Endothelial cell of umbilical vein (primary cell): ENCODE data around the gene ATXN3. TPM values are rescaled to one million over a fixed set of nuclear protein-coding genes. Genes with fewer than 3 reads are reported as not detected.

ENCODE experiments used
- BruUV-seq: library from RNA; stranded (reverse); fragments of 400-500 nt; replicated peaks from 2 replicates; lab custom pipeline; 2021; lab: Mats Ljungman, UMichigan
- CTCF ChIA-PET: fragments of 300-600, 350-600 bp; sonication (Branson Sonifier 250); formaldehyde crosslinking; loops from one replicate; lab custom pipeline; 2021; ENCODE audit warnings: antibody characterized with exemption, inconsistent platforms; lab: Charles Lee
- POLR2A ChIA-PET: fragments of 300-600, 350-600 bp; sonication (Branson Sonifier 250); formaldehyde crosslinking; loops from one replicate; lab custom pipeline; 2021; ENCODE audit warnings: antibody characterized with exemption, inconsistent platforms; lab: Charles Lee
- DNase-seq: peaks from one replicate; pipeline ENCODE4 v3.0.0-alpha.2; 2011; ENCODE audit warnings: low read depth, low spot score
- FAIRE-seq: peaks from 2 replicates; lab custom pipeline; 2011; peaks lifted over from hg19 to GRCh38; lab: Jason Lieb, UNC
- H2AFZ ChIP-seq: 2 replicates; pipeline ENCODE4 v1.6.0; 2012; ENCODE audit warnings: low read depth, low read length, control low read depth, inconsistent platforms
- H3K27ac ChIP-seq: 2 replicates; pipeline ENCODE4 v1.5.1; 2011; ENCODE audit warnings: low read depth, mild to moderate bottlenecking, control low read depth, low read length, moderate library complexity; ENCODE audit not compliant: insufficient read depth
- H3K27me3 ChIP-seq, 2 experiments: 2 replicates each; pipeline versions ENCODE4 v1.6.0 to v1.6.1; 2011; ENCODE audit warnings: low read length in 2 of 2, mixed read lengths in 1 of 2; ENCODE audit not compliant: control insufficient read depth in 2 of 2, insufficient read depth in 2 of 2
- H3K36me3 ChIP-seq, 2 experiments: 2 replicates in 1 of 2; 3 replicates in 1 of 2; pipeline ENCODE4 v1.5.1; 2011; ENCODE audit warnings: low read length in 2 of 2, mild to moderate bottlenecking in 1 of 2, moderate library complexity in 1 of 2; ENCODE audit not compliant: control insufficient read depth in 2 of 2, insufficient read depth in 2 of 2; ENCODE audit errors: extremely low read depth in 1 of 2
- H3K4me1 ChIP-seq: 3 replicates; pipeline ENCODE4 v1.5.1; 2011; ENCODE audit warnings: mild to moderate bottlenecking, low read length; ENCODE audit not compliant: control insufficient read depth, insufficient read depth; ENCODE audit errors: extremely low read depth
- H3K4me2 ChIP-seq: 2 replicates; pipeline ENCODE4 v1.6.1; 2011; ENCODE audit warnings: low read length, control low read depth, mixed read lengths; ENCODE audit not compliant: insufficient read depth
- H3K4me3 ChIP-seq, 3 experiments: fragments of 200-600 bp in 1 of 3; sonication (generic), shearing (Covaris generic) in 1 of 3; replicated peaks in 1 of 3; 2 replicates each; pipeline ENCODE4 v1.5.1; 2011 to 2016; ENCODE audit warnings: control low read depth in 3 of 3, low read length in 3 of 3, mild to moderate bottlenecking in 2 of 3, inconsistent platforms in 1 of 3, low read depth in 1 of 3, moderate library complexity in 1 of 3; ENCODE audit not compliant: insufficient read depth in 1 of 3
- H3K79me2 ChIP-seq: 2 replicates; pipeline ENCODE4 v1.6.0; 2012; ENCODE audit warnings: low read length, inconsistent platforms; ENCODE audit not compliant: control insufficient read depth, insufficient read depth
- H3K9ac ChIP-seq: replicated peaks from 2 replicates; pipeline ENCODE3; 2011; ENCODE audit warnings: low read length, control low read depth; ENCODE audit not compliant: insufficient read depth; ENCODE audit errors: extremely low read depth
- H3K9me1 ChIP-seq: replicated peaks from 3 replicates; pipeline ENCODE4 v1.6.0; 2011; ENCODE audit warnings: mild to moderate bottlenecking, low read length; ENCODE audit not compliant: control insufficient read depth, insufficient read depth; ENCODE audit errors: extremely low read depth
- H3K9me3 ChIP-seq: replicated peaks from 2 replicates; pipeline ENCODE4 v1.5.1; 2012; ENCODE audit warnings: low read length, inconsistent platforms; ENCODE audit not compliant: control insufficient read depth, insufficient read depth
- H4K20me1 ChIP-seq: replicated peaks from 2 replicates; pipeline ENCODE3; 2011; ENCODE audit warnings: mild to moderate bottlenecking, low read length; ENCODE audit not compliant: control insufficient read depth, insufficient read depth; ENCODE audit errors: extremely low read depth
- EZH2 ChIP-seq: IDR thresholded peaks from 2 replicates; pipeline ENCODE4 v1.6.1; 2012; ENCODE audit warnings: borderline replicate concordance, low read depth, mild to moderate bottlenecking, moderate library complexity, low read length, inconsistent platforms; ENCODE audit not compliant: severe bottlenecking
- FOS ChIP-seq: IDR thresholded peaks from 2 replicates; pipeline ENCODE4 v1.6.1; 2011; ENCODE audit warnings: mild to moderate bottlenecking, low read length, moderate library complexity, borderline replicate concordance; ENCODE audit not compliant: insufficient read depth
- GATA2 ChIP-seq: IDR thresholded peaks from 2 replicates; pipeline ENCODE4 v1.7.0; 2011; ENCODE audit warnings: low read depth, mild to moderate bottlenecking, moderate library complexity, mixed read lengths, low read length; ENCODE audit not compliant: insufficient read length, insufficient read depth
- JUN ChIP-seq: IDR thresholded peaks from 2 replicates; pipeline ENCODE4 v1.6.1; 2011; ENCODE audit warnings: borderline replicate concordance, low read depth; ENCODE audit not compliant: insufficient read length, insufficient read depth
- MYC ChIP-seq: IDR thresholded peaks from one replicate; pipeline ENCODE4 v1.6.1; 2011; ENCODE audit warnings: mild to moderate bottlenecking, low read depth, low read length
- POLR2A ChIP-seq: IDR thresholded peaks from 2 replicates; pipeline ENCODE4 v1.6.1; 2012; ENCODE audit warnings: low read depth, mild to moderate bottlenecking, control low read depth, low read length
- POLR2AphosphoS5 ChIP-seq: IDR thresholded peaks from 2 replicates; pipeline ENCODE4 v1.6.1; 2012; ENCODE audit warnings: low read depth, mild to moderate bottlenecking, control low read depth, low read length, moderate library complexity; ENCODE audit not compliant: insufficient read depth
- dilution Hi-C: fragments of 300-500 bp; cut with MboI; formaldehyde crosslinking; loops from one replicate; pipeline ENCODE4 v1.15.0; 2019; ENCODE audit warnings: low sequenced_read_pairs; ENCODE audit not compliant: extremely low pct_ligation_motif_present
- intact Hi-C: fragments of 100-400 bp; cut with micrococcal nuclease; formaldehyde crosslinking; loops from one replicate; pipeline ENCODE4 v1.10.0; 2022
- polyA plus RNA-seq, 4 experiments: library from polyadenylated mRNA; depleted of rRNA in 3 of 4; stranded (reverse) in 3 of 4; unstranded in 1 of 4; fragments of >200 nt; gene quantifications; 2 replicates each; pipeline versions ENCODE4 v1.2.1 to v1.2.3, GENCODE V29; 2011 to 2012; ENCODE audit warnings: missing spikeins in 1 of 4
- total RNA-seq: library from RNA; stranded (reverse); gene quantifications from 2 replicates; pipeline ENCODE4 v1.2.3, GENCODE V29; 2021
- TF ChIP-seq, protein P1 (sequence below): IDR thresholded peaks from 2 replicates; pipeline ENCODE4 v1.6.1; 2011; ENCODE audit not compliant: insufficient read depth, insufficient read length
- TF ChIP-seq, protein P2 (sequence below), 2 donors: IDR thresholded peaks; 1 replicate in 1 of 2; 2 replicates in 1 of 2; pipeline ENCODE4 v1.5.1; 2011; ENCODE audit warnings: low read length in 2 of 2, mild to moderate bottlenecking in 2 of 2, moderate library complexity in 2 of 2, control low read depth in 1 of 2, inconsistent platforms in 1 of 2, low read depth in 1 of 2; ENCODE audit not compliant: insufficient read depth in 1 of 2; ENCODE audit errors: extremely low read depth in 1 of 2

The ATXN3 gene
- total and polyA plus RNA-seq, 2 donors (not counting 3 experiments of a cell fraction or from before 2014, with no cell fraction given), result 7.9 to 30.2 TPM

DNA sequence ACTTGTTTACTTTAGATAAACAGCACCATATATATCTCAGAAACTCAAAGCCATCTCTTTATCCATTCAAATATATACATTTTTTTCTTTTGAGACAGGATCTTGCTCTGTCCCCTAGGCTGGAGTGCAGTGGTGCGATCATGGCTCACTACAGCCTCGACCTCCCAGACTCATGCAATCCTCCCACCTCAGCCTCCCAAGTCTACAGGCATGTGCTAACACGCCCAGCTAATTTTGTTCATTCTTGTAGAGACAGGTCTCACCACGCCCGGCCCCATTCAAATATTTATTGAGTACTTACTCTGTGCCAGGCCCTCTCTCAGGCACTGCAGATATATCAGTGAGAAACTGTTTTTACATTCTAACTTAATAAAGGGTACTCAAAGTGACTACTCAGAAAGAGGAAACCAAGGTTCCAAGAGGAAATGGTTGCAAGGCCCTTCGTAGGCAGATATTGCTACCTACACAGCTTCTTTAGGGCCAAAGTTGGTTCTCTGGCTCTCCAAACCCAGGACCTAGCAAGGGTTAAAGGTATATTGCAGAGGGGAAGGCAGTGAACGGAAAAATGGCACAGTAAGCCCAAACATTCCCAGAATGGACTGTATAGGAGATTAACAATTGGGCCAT is 2.9 kb downstream of the ATXN3 start:
- TF ChIP-seq JUN, result no peak
- TF ChIP-seq, protein P1, sequence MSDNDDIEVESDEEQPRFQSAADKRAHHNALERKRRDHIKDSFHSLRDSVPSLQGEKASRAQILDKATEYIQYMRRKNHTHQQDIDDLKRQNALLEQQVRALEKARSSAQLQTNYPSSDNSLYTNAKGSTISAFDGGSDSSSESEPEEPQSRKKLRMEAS, result no peak
- TF ChIP-seq GATA2, result no peak
- TF ChIP-seq POLR2A, result no peak
- no peak for TF ChIP-seq POLR2AphosphoS5
- TF ChIP-seq, protein P2, sequence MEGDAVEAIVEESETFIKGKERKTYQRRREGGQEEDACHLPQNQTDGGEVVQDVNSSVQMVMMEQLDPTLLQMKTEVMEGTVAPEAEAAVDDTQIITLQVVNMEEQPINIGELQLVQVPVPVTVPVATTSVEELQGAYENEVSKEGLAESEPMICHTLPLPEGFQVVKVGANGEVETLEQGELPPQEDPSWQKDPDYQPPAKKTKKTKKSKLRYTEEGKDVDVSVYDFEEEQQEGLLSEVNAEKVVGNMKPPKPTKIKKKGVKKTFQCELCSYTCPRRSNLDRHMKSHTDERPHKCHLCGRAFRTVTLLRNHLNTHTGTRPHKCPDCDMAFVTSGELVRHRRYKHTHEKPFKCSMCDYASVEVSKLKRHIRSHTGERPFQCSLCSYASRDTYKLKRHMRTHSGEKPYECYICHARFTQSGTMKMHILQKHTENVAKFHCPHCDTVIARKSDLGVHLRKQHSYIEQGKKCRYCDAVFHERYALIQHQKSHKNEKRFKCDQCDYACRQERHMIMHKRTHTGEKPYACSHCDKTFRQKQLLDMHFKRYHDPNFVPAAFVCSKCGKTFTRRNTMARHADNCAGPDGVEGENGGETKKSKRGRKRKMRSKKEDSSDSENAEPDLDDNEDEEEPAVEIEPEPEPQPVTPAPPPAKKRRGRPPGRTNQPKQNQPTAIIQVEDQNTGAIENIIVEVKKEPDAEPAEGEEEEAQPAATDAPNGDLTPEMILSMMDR (IDR thresholded peaks at IDR 0.05; ENCODE audit: extremely low read depth in 1 of 2, insufficient read depth in 1 of 2, low read depth in 1 of 2, low read length in 2 of 2), result no peak
- no peak for TF ChIP-seq MYC
- no peak for TF ChIP-seq FOS
- no peak for TF ChIP-seq EZH2
- ChIA-PET POLR2A (interaction anchor here (0.6 to 0.7 kb wide), 2 partner anchors 18 to 155 kb away, joined by 4 read pairs; partner anchors contain the start of genes CPSF2 and NDUFB1), CTCF (no interaction called here)
- H2AFZ ChIP-seq, result no peak overlapping the region
- H3K9me3 ChIP-seq, result no peaks in the 10 kb centered on the region
- H3K9ac ChIP-seq, result no peak overlapping the region
- H3K79me2 ChIP-seq, result peaks cover 28% of the 10 kb centered on the region
- dilution Hi-C loops (no loop called here), intact Hi-C loops (loop anchor here (10.0 kb wide), 1 partner anchor 1081 kb away; the partner anchor contains the start of genes LYSET and MOAP1)
- no peak overlapping the region for H3K27ac ChIP-seq
- no peaks in the 10 kb centered on the region for H4K20me1 ChIP-seq
- no TSS peak for BruUV-seq
- DNase-seq, result no peak
- H3K9me1 ChIP-seq, result no peaks in the 10 kb centered on the region
- no peaks in the 10 kb centered on the region for H3K36me3 ChIP-seq
- H3K4me3 ChIP-seq, result no peak overlapping the region
- no peak overlapping the region for H3K4me2 ChIP-seq
- H3K27me3 ChIP-seq, result no peaks in the 10 kb centered on the region
- peaks cover 5% of the 10 kb centered on the region for H3K4me1 ChIP-seq
- FAIRE-seq, result no peak
